Astrocyte of the cerebellum (primary cell): ENCODE measurements around the gene CRELD2.

Experiments
- DNase-seq: peaks from one replicate; pipeline ENCODE4 v3.0.0-alpha.2; 2011; ENCODE audit warnings: low read depth
- H3K4me3 ChIP-seq: 2 replicates; pipeline ENCODE4 v1.5.1; 2011; ENCODE audit warnings: mild to moderate bottlenecking, low read depth, low read length, moderate library complexity
- CTCF ChIP-seq: IDR thresholded peaks from 2 replicates; pipeline ENCODE4 v1.5.1; 2012; ENCODE audit warnings: low read length, low read depth, moderate library complexity, mild to moderate bottlenecking; ENCODE audit errors: missing control alignments
- in situ Hi-C: cut with HindIII; loops from 2 replicates; pipeline ENCODE4 v1.10.0; 2017; ENCODE audit warnings: low sequenced_read_pairs

The CRELD2 gene

GRCh38 chr22:49928185-49928495 lies 9.7 kb downstream of the CRELD2 start:
- H3K4me3 ChIP-seq: no peak overlapping the region
- DNase-seq: no peak
- TF ChIP-seq CTCF: no peak
- in situ Hi-C loops: no loop called here

GRCh38 chr22:49928555-49929210 lies 10.2 kb downstream of the CRELD2 start:
- TF ChIP-seq CTCF: no peak
- DNase-seq: no peak
- in situ Hi-C loops: no loop called here
- H3K4me3 ChIP-seq: no peak overlapping the region

GRCh38 chr22:49929211-49929979 lies 11.0 kb downstream of the CRELD2 start:
- in situ Hi-C loops: no loop called here
- no peak overlapping the region for H3K4me3 ChIP-seq
- DNase-seq: no peak
- peak; percentile 46 for TF ChIP-seq CTCF

GRCh38 chr22:49929994-49930575 lies 11.7 kb downstream of the CRELD2 start:
- in situ Hi-C loops: loop anchor here (10.0 kb wide), 1 partner anchor 85 kb away; the partner anchor contains the start of gene IL17REL
- no peak for TF ChIP-seq CTCF
- H3K4me3 ChIP-seq: no peak overlapping the region
- DNase-seq: no peak

GRCh38 chr22:49930596-49931412 lies 12.4 kb downstream of the CRELD2 start:
- peak; percentile 33 for TF ChIP-seq CTCF
- in situ Hi-C loops: loop anchor here (10.0 kb wide), 1 partner anchor 84 kb away; the partner anchor contains the start of gene IL17REL
- no peak overlapping the region for H3K4me3 ChIP-seq
- DNase-seq: no peak
